Peyer's patch (tissue), 4 donors: ENCODE measurements around the gene PGM5.

Experiments
- POLR2A ChIP-seq, 2 donors: fragments of 450-650 bp; IDR thresholded peaks; one replicate each; pipeline ENCODE4 v1.5.1; 2017; ENCODE audit warnings: antibody characterized with exemption in 2 of 2, mild to moderate bottlenecking in 2 of 2, moderate library complexity in 2 of 2
- TF ChIP-seq, protein P1 (sequence below), 6 experiments: fragments of 450-650 bp in 4 of 6; fragments of 200-600 bp in 2 of 6; sonication (generic) in 1 of 6; IDR thresholded peaks; one replicate each; pipeline ENCODE4 v1.5.1; 2017 to 2019; ENCODE audit warnings: antibody characterized with exemption in 6 of 6, mild to moderate bottlenecking in 3 of 6, moderate library complexity in 1 of 6

DNA sequence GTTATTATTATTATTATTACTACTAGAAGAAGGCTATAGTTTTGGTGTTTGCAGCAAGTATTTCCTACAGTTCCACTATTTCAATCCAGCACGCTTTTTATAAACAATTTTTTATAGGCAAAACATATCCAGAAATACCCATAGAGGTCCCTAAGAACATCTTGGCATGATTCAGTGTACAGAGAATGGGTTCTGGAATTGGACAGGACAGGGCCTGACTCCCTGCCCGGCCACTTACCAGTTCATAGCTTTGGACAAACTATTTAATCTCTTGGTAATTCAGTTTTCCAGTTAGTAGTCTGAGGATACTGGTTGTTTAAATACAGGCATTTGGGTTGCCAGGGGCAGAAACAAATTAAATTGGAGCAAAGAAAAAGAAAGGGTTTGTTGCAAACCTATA, 91.2 kb downstream of the PGM5 start:
- no peak for TF ChIP-seq POLR2A (IDR thresholded peaks at IDR 0.05)
- TF ChIP-seq, protein P1, sequence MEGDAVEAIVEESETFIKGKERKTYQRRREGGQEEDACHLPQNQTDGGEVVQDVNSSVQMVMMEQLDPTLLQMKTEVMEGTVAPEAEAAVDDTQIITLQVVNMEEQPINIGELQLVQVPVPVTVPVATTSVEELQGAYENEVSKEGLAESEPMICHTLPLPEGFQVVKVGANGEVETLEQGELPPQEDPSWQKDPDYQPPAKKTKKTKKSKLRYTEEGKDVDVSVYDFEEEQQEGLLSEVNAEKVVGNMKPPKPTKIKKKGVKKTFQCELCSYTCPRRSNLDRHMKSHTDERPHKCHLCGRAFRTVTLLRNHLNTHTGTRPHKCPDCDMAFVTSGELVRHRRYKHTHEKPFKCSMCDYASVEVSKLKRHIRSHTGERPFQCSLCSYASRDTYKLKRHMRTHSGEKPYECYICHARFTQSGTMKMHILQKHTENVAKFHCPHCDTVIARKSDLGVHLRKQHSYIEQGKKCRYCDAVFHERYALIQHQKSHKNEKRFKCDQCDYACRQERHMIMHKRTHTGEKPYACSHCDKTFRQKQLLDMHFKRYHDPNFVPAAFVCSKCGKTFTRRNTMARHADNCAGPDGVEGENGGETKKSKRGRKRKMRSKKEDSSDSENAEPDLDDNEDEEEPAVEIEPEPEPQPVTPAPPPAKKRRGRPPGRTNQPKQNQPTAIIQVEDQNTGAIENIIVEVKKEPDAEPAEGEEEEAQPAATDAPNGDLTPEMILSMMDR (IDR thresholded peaks at IDR 0.05): no peak
